ENCODE results near the gene NBAS.

DNA sequence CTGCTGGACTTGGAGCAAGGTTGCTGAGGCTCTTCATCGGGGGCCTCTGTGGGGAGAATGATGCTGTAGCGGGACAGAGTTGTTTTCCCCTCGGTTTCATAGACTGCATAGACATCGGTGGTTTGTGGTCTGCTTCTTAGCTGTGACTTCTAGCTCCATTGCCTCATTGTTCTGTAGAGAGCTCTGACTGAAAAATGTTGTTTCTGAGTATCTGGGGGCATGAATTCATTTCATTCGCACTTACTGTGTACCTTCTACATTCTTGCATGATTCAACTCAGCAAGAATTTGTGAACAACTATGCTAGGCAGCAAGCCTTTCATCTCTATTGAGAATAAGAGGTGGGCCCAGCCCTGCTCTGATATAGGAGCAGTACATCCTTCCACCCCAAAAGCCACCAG, 406.8 kb downstream of the NBAS start:
- TF ChIP-seq, protein P1, sequence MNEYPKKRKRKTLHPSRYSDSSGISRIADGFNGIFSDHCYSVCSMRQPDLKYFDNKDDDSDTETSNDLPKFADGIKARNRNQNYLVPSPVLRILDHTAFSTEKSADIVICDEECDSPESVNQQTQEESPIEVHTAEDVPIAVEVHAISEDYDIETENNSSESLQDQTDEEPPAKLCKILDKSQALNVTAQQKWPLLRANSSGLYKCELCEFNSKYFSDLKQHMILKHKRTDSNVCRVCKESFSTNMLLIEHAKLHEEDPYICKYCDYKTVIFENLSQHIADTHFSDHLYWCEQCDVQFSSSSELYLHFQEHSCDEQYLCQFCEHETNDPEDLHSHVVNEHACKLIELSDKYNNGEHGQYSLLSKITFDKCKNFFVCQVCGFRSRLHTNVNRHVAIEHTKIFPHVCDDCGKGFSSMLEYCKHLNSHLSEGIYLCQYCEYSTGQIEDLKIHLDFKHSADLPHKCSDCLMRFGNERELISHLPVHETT (tag by site-specific recombination; IDR thresholded peaks at IDR 0.05), result no peak
- TF ChIP-seq ZNF530 (tag by site-specific recombination; IDR thresholded peaks at IDR 0.05; ENCODE audit: low read depth) (no peak), TCF7L2 (IDR thresholded peaks at IDR 0.05; ENCODE audit: borderline replicate concordance, low read depth, low read length) (no peak), ZNF623 (tag by site-specific recombination; IDR thresholded peaks at IDR 0.05) (no peak), REPIN1 (tag by site-specific recombination; IDR thresholded peaks at IDR 0.05; ENCODE audit: low read depth) (no peak)
- TF ChIP-seq, protein P2, sequence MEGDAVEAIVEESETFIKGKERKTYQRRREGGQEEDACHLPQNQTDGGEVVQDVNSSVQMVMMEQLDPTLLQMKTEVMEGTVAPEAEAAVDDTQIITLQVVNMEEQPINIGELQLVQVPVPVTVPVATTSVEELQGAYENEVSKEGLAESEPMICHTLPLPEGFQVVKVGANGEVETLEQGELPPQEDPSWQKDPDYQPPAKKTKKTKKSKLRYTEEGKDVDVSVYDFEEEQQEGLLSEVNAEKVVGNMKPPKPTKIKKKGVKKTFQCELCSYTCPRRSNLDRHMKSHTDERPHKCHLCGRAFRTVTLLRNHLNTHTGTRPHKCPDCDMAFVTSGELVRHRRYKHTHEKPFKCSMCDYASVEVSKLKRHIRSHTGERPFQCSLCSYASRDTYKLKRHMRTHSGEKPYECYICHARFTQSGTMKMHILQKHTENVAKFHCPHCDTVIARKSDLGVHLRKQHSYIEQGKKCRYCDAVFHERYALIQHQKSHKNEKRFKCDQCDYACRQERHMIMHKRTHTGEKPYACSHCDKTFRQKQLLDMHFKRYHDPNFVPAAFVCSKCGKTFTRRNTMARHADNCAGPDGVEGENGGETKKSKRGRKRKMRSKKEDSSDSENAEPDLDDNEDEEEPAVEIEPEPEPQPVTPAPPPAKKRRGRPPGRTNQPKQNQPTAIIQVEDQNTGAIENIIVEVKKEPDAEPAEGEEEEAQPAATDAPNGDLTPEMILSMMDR (tag by site-specific recombination; IDR thresholded peaks at IDR 0.05), result no peak
